ENCODE measurements around the gene PRKCA. TPM values are rescaled to one million over a fixed set of nuclear protein-coding genes. Genes with fewer than 3 reads are reported as not detected.
"Not testable (repeated sequence)": the region's sequence is repeated elsewhere in the genome, so short reads cannot be mapped to it uniquely, and the experiment has no call there.

Gene PRKCA
- total RNA-seq (2014; rRNA removed; shearing (Covaris generic); ENCODE audit: low replicate concordance), result 4.3 and 4.4 TPM in 2 replicates

GRCh38 chr17:66301864-66302741 lies at the start of gene PRKCA:
Gene PRKCA, plus strand, starts transcription at chr17:66302613.
- Histone ChIP-seq H3K4me1 (ENCODE audit: low read length) (peaks cover 22% of the 10 kb centered on the region), H3K27ac (ENCODE audit: low read length) (no peak within 1 kb of the TSS), H3K79me2 (ENCODE audit: low read length) (no peaks in the 10 kb centered on the region), H2AFZ (ENCODE audit: low read length) (peak within 1 kb of the TSS; percentile 94), H3K4me2 (ENCODE audit: low read depth, low read length, poor library complexity, severe bottlenecking) (peak within 1 kb of the TSS; percentile 99), H3K9me2 (replicated peaks; ENCODE audit: insufficient read depth, low read length) (no peaks in the 10 kb centered on the region), H3K9ac (ENCODE audit: low read length) (peak within 1 kb of the TSS; percentile 77), H3K9me3 (ENCODE audit: low read length) (no peaks in the 10 kb centered on the region), H3K27me3 (ENCODE audit: low read length) (no peaks in the 10 kb centered on the region), H3K4me3 (ENCODE audit: low read length) (peak within 1 kb of the TSS; percentile 80), H4K20me1 (ENCODE audit: insufficient read depth, low read depth, low read length) (0 out of 2 replicates have a peak, but pooled peaks cover 8% of the 10 kb centered on the region), H3K36me3 (ENCODE audit: insufficient read depth, low read length) (no peaks in the 10 kb centered on the region)
- DNase-seq, result peak; percentile 85

DNA sequence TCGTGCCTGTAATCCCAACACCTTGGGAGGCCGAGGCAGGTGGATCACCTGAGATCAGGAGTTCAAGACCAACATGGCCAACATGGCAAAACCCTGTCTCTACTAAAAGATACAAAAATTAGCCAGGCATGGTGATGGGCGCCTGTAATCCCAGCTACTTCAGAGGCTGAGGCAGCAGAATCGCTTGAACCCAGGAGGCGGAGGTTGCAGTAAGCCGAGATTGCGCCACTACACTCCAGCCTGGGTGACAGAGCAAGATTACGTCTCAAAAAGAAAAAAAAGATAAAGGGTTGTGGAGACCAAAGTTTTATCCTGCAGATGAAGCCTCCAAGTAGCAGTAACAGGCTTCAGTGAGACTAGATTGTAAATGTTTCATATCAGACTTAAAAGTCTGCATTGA lies 49.0 kb upstream of the PRKCA start:
- H4K20me1 ChIP-seq (ENCODE audit: insufficient read depth, low read depth, low read length); H3K27ac ChIP-seq (ENCODE audit: low read length); H3K9me3 ChIP-seq (ENCODE audit: low read length); H2AFZ ChIP-seq (ENCODE audit: low read length); H3K4me3 ChIP-seq (ENCODE audit: low read length); H3K27me3 ChIP-seq (ENCODE audit: low read length); H3K9me2 ChIP-seq (replicated peaks; ENCODE audit: insufficient read depth, low read length); H3K79me2 ChIP-seq (ENCODE audit: low read length); H3K4me1 ChIP-seq (ENCODE audit: low read length); H3K9ac ChIP-seq (ENCODE audit: low read length); DNase-seq; H3K36me3 ChIP-seq (ENCODE audit: insufficient read depth, low read length); H3K4me2 ChIP-seq (ENCODE audit: low read depth, low read length, poor library complexity, severe bottlenecking): not testable (repeated sequence)

DNA sequence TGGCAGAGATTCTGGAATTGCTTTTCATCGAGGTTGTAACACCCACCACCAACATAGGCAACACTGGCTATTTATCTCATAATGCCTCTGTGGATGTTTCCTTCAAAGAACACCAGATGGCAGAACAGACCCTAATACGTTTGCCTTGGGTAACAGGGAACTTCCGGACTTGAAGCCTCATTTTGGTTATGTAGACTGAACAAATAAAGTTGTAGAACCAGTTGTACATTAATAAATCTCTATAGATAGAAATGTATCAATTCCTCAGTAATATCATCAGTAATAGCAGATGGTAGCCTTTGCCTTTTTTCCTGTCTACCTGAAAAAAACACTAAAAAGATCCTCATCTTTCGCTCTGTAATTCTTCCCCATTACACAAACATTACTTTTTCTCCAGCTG lies 47.3 kb upstream of the PRKCA start:
- Histone ChIP-seq H3K27ac (ENCODE audit: low read length) (no peak overlapping the region), H2AFZ (ENCODE audit: low read length) (0 out of 2 replicates have a peak overlapping the region, but pooled peaks have one; percentile 57)

GRCh38 chr17:66255527-66255971 lies 46.9 kb upstream of the PRKCA start:
- no peak for DNase-seq
- no peak overlapping the region for H3K27ac ChIP-seq (ENCODE audit: low read length)

More for the DNA sequence above, 47.3 kb upstream of the PRKCA start:
- Histone ChIP-seq H3K4me2 (ENCODE audit: low read depth, low read length, poor library complexity, severe bottlenecking) (peak overlapping the region; percentile 22), H3K9me3 (ENCODE audit: low read length) (no peaks in the 10 kb centered on the region), H3K27me3 (ENCODE audit: low read length) (no peaks in the 10 kb centered on the region), H3K79me2 (ENCODE audit: low read length) (no peaks in the 10 kb centered on the region), H3K36me3 (ENCODE audit: insufficient read depth, low read length) (no peaks in the 10 kb centered on the region), H4K20me1 (ENCODE audit: insufficient read depth, low read depth, low read length) (no peaks in the 10 kb centered on the region), H3K9me2 (replicated peaks; ENCODE audit: insufficient read depth, low read length) (no peaks in the 10 kb centered on the region), H3K4me1 (ENCODE audit: low read length) (peaks cover 10% of the 10 kb centered on the region), H3K9ac (ENCODE audit: low read length) (no peak overlapping the region), H3K4me3 (ENCODE audit: low read length) (no peak overlapping the region)
- DNase-seq, result peak; percentile 87

GRCh38 chr17:66260275-66260674 lies 42.1 kb upstream of the PRKCA start:
- Histone ChIP-seq H3K4me3 (ENCODE audit: low read length) (no peak overlapping the region), H3K36me3 (ENCODE audit: insufficient read depth, low read length) (no peaks in the 10 kb centered on the region), H3K9me3 (ENCODE audit: low read length) (no peaks in the 10 kb centered on the region), H3K79me2 (ENCODE audit: low read length) (no peaks in the 10 kb centered on the region), H3K27me3 (ENCODE audit: low read length) (no peaks in the 10 kb centered on the region), H4K20me1 (ENCODE audit: insufficient read depth, low read depth, low read length) (no peaks in the 10 kb centered on the region), H3K27ac (ENCODE audit: low read length) (no peak overlapping the region), H3K4me1 (ENCODE audit: low read length) (peaks cover 3% of the 10 kb centered on the region), H3K9me2 (replicated peaks; ENCODE audit: insufficient read depth, low read length) (no peaks in the 10 kb centered on the region), H3K9ac (ENCODE audit: low read length) (no peak overlapping the region), H3K4me2 (ENCODE audit: low read depth, low read length, poor library complexity, severe bottlenecking) (no peak overlapping the region), H2AFZ (ENCODE audit: low read length) (no peak overlapping the region)
- DNase-seq, result no peak

More at GRCh38 chr17:66255527-66255971, 46.9 kb upstream of the PRKCA start:
- H3K27me3 ChIP-seq (ENCODE audit: low read length), result no peaks in the 10 kb centered on the region
- H3K4me1 ChIP-seq (ENCODE audit: low read length), result peaks cover 10% of the 10 kb centered on the region
- no peaks in the 10 kb centered on the region for H3K79me2 ChIP-seq (ENCODE audit: low read length)
- H3K9ac ChIP-seq (ENCODE audit: low read length), result no peak overlapping the region
- no peak overlapping the region for H3K4me3 ChIP-seq (ENCODE audit: low read length)
- peak overlapping the region; percentile 22 for H3K4me2 ChIP-seq (ENCODE audit: low read depth, low read length, poor library complexity, severe bottlenecking)
- H3K9me2 ChIP-seq (replicated peaks; ENCODE audit: insufficient read depth, low read length), result no peaks in the 10 kb centered on the region
- no peaks in the 10 kb centered on the region for H4K20me1 ChIP-seq (ENCODE audit: insufficient read depth, low read depth, low read length)
- H3K9me3 ChIP-seq (ENCODE audit: low read length), result no peaks in the 10 kb centered on the region
- H2AFZ ChIP-seq (ENCODE audit: low read length), result 0 out of 2 replicates have a peak overlapping the region, but pooled peaks have one; percentile 57
- no peaks in the 10 kb centered on the region for H3K36me3 ChIP-seq (ENCODE audit: insufficient read depth, low read length)

DNA sequence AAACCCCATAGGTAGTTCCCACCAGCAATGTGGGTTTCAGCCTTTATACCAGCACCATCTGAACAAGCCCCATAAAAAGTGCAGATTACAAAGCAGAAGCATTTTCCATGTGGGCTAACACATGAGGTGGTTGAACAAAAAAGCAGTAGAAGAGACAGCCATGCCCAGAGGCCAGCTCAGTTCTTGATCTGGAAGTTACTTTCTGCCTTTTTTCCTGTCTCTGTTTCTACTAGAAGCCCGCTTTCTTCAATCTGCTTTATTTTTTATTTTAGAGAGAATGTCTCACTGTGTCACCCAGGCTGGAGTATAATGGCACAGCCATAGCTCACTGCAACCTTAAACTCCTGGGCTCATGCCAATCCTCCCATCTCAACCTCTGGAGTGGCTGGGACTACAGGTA lies 41.7 kb upstream of the PRKCA start:
- H3K79me2 ChIP-seq (ENCODE audit: low read length), result no peaks in the 10 kb centered on the region
- H3K27me3 ChIP-seq (ENCODE audit: low read length), result no peaks in the 10 kb centered on the region
- no peaks in the 10 kb centered on the region for H3K4me1 ChIP-seq (ENCODE audit: low read length)
- DNase-seq, result no peak
- H3K4me3 ChIP-seq (ENCODE audit: low read length), result no peak overlapping the region
- H2AFZ ChIP-seq (ENCODE audit: low read length), result no peak overlapping the region
- no peak overlapping the region for H3K27ac ChIP-seq (ENCODE audit: low read length)
- no peaks in the 10 kb centered on the region for H3K9me3 ChIP-seq (ENCODE audit: low read length)
- no peaks in the 10 kb centered on the region for H3K9me2 ChIP-seq (replicated peaks; ENCODE audit: insufficient read depth, low read length)
- H3K9ac ChIP-seq (ENCODE audit: low read length), result no peak overlapping the region
- no peak overlapping the region for H3K4me2 ChIP-seq (ENCODE audit: low read depth, low read length, poor library complexity, severe bottlenecking)
- no peaks in the 10 kb centered on the region for H3K36me3 ChIP-seq (ENCODE audit: insufficient read depth, low read length)
- no peaks in the 10 kb centered on the region for H4K20me1 ChIP-seq (ENCODE audit: insufficient read depth, low read depth, low read length)

DNA sequence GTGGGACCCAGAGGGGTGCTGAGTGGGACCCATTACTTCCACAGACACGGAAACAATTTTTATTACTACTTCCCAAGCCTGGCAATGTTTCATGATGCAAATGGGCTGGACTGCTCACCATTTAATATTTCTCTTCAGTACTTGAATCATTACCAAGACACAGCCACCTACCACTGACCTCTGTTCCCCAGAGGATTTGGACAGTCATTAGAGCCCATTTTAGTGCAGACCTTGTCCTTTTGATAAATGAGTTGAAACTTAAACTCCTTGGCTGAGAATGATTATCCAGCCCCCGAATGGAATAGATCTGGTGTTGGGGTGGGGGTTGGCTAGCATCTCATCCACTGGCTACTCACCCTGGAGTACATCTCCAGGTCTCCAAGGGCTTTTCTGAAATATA lies 39.6 kb upstream of the PRKCA start:
- Histone ChIP-seq H3K9ac (ENCODE audit: low read length) (no peak overlapping the region), H3K9me3 (ENCODE audit: low read length) (no peaks in the 10 kb centered on the region), H3K4me1 (ENCODE audit: low read length) (no peaks in the 10 kb centered on the region), H3K4me3 (ENCODE audit: low read length) (no peak overlapping the region), H3K27me3 (ENCODE audit: low read length) (no peaks in the 10 kb centered on the region), H3K79me2 (ENCODE audit: low read length) (no peaks in the 10 kb centered on the region), H4K20me1 (ENCODE audit: insufficient read depth, low read depth, low read length) (no peaks in the 10 kb centered on the region), H3K4me2 (ENCODE audit: low read depth, low read length, poor library complexity, severe bottlenecking) (no peak overlapping the region), H3K27ac (ENCODE audit: low read length) (no peak overlapping the region), H3K36me3 (ENCODE audit: insufficient read depth, low read length) (no peaks in the 10 kb centered on the region), H3K9me2 (replicated peaks; ENCODE audit: insufficient read depth, low read length) (no peaks in the 10 kb centered on the region), H2AFZ (ENCODE audit: low read length) (no peak overlapping the region)
- no peak for DNase-seq

GRCh38 chr17:66264696-66265095 lies 37.7 kb upstream of the PRKCA start:
- no peak overlapping the region for H2AFZ ChIP-seq (ENCODE audit: low read length)
- H3K36me3 ChIP-seq (ENCODE audit: insufficient read depth, low read length), result no peaks in the 10 kb centered on the region
- H4K20me1 ChIP-seq (ENCODE audit: insufficient read depth, low read depth, low read length), result no peaks in the 10 kb centered on the region
- H3K9me3 ChIP-seq (ENCODE audit: low read length), result no peaks in the 10 kb centered on the region
- no peak overlapping the region for H3K4me2 ChIP-seq (ENCODE audit: low read depth, low read length, poor library complexity, severe bottlenecking)
- H3K4me1 ChIP-seq (ENCODE audit: low read length), result no peaks in the 10 kb centered on the region
- H3K9me2 ChIP-seq (replicated peaks; ENCODE audit: insufficient read depth, low read length), result no peaks in the 10 kb centered on the region
- H3K4me3 ChIP-seq (ENCODE audit: low read length), result no peak overlapping the region
- H3K27ac ChIP-seq (ENCODE audit: low read length), result no peak overlapping the region
- H3K27me3 ChIP-seq (ENCODE audit: low read length), result no peaks in the 10 kb centered on the region
- no peak for DNase-seq
- H3K9ac ChIP-seq (ENCODE audit: low read length), result no peak overlapping the region
- no peaks in the 10 kb centered on the region for H3K79me2 ChIP-seq (ENCODE audit: low read length)

Data from Karpas-422 (cell line).